Measurements from ENCODE around the gene MUSTN1.

Gene MUSTN1

GRCh38 chr3:52834871-52835501 lies at the start of gene MUSTN1:
Gene MUSTN1, minus strand, starts transcription at chr3:52835019. Its CDS starts 71 bp downstream, at chr3:52834948.
- no peak for DNase-seq

DNA sequence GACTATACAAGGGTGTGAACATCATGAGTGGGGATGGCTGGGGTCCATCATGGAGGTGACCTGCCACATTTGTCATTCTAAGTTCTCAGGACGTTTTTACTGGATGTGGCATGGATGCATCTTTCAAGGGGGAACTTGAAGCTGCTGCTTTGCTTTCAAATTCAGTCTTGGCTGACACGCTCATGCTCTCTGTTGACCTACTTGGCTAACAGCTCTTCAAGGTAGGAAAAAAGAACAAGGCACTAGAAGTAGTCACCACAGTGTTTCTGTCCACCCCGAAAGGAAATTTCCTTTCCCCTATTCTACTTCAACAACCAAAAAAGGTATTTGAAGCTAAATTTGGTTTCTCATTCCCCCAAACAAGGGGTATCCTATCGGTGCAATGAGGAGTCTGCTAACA lies 47.6 kb upstream of the MUSTN1 start:
- DNase-seq, result no peak

GRCh38 chr3:52881871-52882270 lies 47.1 kb upstream of the MUSTN1 start:
- DNase-seq, result no peak

- no peak for DNase-seq
Observed at GRCh38 chr3:52880474-52880873, 45.7 kb upstream of the MUSTN1 start.

GRCh38 chr3:52880047-52880446 lies 45.2 kb upstream of the MUSTN1 start:
- no peak for DNase-seq

DNA sequence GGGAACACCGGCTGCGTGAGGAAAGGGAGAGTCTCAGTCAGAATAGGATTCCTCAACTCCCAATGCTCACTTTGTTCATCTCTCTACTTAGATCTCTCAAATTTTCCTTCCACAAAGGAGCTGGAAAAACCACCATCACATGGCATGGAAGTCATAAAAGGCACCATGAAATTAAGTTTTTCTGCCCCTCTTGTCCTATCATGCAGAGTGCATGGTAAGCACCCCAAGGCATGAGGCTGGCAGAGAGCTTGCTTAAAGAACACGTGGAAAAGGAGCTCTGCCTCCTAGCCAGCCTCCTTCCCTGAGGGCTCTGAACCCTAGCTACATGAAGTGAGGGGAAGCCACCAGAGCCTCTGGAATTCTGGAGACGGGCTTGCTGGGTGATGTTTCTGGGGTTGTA lies 44.8 kb upstream of the MUSTN1 start:
- no peak for DNase-seq

DNA sequence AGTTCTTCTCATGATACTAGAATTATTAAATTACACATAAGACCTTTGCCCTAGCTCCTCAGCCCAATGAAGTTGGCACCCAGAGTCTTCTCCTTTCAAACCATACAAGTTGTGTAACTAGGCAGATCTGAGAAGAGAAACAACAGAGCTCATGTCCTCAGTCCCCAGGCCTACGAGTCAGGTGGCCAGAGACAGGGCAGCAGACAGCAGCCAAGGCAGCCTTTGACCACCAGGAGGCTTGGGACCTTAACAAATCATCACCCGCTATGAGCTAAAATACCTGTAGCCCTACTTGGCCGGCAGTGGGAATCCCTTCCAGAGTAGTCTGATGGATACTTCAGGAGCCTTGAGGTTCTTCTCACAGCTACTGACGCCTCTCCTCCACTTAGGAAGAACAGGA lies 44.3 kb upstream of the MUSTN1 start:
- no peak for DNase-seq

GRCh38 chr3:52877085-52877484 lies 42.3 kb upstream of the MUSTN1 start:
- DNase-seq, result no peak

- no peak for DNase-seq
Observed at GRCh38 chr3:52874864-52875587, 40.2 kb upstream of the MUSTN1 start.

DNA sequence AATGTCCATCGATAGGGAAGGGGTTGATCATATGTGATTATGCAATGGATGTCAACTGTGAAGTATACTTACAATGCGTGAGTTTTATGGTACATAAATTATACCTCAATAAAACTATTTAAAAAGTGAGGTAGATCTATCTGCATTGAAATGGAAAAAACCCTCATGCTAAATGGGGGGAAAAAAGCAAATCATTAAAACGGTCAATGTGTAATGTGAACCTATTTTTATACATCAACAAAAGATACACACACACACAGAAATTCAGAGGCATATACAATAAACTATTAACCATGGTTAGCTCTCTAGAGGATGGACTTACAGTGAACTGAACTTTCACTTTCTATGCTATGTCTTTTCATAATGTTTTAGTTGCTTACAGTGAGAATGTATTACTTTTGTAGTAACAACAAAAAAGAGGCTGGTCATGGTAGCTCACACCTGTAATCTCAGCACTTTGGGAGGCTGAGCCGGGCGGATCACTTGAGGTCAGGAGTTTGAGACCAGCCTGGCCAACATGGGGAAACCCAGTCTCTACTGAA lies 39.4 kb upstream of the MUSTN1 start:
- no peak for DNase-seq

DNA sequence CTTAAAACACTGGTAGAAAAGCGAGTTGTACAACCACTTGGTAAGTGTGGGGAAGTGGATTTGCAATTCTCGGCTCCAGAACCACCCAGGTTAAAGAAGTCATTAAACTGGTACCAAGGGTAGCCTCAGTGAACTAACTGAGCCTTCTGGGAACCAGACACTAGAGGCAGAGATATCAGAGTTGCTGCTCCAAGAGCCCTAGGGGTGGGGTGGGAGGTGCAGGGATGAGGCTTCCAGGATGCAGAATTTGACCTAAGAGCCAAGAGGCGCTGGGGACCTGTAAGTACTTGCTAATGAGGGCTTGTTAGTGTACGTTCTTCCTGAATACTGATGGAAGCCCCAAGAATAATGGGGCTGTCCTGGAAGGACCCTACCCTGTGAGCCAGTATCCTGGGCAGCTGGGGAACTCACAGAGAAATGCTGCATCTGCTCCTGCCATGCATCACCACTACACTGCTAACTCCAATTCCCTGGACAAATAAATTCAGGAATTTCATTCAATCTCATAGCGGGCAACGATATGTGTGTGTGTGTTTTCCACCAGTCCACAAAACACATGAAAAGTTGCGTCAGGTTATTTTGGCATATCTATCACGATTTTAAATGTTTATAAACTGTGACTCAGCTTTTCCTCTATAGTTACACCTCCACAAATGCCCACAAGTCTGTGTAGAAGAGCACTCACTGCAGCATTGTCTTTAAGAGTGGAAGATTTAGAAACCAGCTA lies 38.8 kb upstream of the MUSTN1 start:
- DNase-seq, result no peak

DNA sequence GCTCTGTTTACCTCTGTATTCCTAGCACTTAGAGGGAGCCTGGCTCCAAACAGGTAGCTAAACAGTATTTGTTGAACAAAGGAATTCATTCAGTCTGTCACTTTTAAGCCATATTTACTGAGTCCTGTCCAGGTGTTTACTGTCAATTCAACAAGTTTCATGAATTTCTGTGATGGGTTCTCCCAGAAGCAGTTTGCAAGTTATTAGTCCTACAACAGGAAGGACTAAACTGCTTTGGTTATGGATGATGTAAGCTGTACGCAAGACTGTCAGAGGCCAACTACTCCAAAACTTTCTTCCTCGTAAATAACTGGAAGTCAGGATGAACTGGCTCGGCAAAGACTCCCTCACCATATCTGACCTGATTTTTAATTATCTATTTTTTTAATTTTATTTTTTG lies 37.4 kb upstream of the MUSTN1 start:
- no peak for DNase-seq

DNA sequence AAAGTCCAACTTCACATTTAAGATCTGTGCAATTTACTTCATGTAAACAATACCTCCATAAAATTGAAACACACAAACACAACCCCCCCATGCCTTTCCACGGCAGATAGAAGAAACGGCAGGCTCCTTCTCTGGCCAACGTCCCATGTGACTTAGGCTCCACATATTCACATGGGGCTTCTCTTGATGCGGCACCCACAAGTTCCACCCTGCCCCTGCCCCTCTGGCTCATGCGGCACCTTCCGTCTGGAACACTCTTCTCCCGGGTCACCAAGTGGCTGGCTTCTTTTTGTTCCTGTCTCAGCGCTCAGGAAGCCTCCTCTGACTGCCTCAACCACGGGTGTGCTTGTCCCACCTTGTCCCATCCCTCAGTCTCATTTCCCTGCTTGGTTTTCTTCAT lies 36.9 kb upstream of the MUSTN1 start:
- no peak for DNase-seq

DNA sequence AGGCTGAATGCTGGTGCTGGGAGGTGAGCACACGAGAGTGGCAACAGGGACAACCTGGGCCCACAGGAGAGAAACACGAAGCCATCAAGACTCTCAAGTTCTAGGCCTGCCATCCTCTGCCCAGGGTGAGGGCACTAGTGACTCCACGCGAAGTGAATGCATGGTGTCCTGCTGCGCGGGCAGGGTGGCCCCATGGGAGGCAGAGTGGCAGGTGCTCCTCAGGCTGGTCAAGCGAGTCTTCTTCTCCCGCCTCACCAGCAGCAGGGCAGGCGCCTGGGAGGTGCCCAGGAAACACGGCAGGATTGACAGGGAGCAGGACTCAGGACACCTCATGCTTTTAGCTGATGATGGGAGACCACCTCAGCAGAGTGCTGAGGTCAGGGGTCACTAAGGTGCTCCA lies 35.7 kb upstream of the MUSTN1 start:
- no peak for DNase-seq

- DNase-seq, result no peak
Observed at GRCh38 chr3:52866427-52866826, 31.6 kb upstream of the MUSTN1 start.

GRCh38 chr3:52865994-52866393 lies 31.2 kb upstream of the MUSTN1 start:
- no peak for DNase-seq

- no peak for DNase-seq
Observed at GRCh38 chr3:52860424-52860768, 25.6 kb upstream of the MUSTN1 start.

GRCh38 chr3:52859686-52860423 lies 25.0 kb upstream of the MUSTN1 start:
- DNase-seq, result no peak

- no peak for DNase-seq
Observed at GRCh38 chr3:52857864-52858263, 23.0 kb upstream of the MUSTN1 start.

GRCh38 chr3:52857133-52857532 lies 22.3 kb upstream of the MUSTN1 start:
- DNase-seq, result no peak

- no peak for DNase-seq
Observed at GRCh38 chr3:52856666-52857065, 21.8 kb upstream of the MUSTN1 start.

- DNase-seq, result no peak
Observed at GRCh38 chr3:52854013-52854412, 19.2 kb upstream of the MUSTN1 start.

GRCh38 chr3:52852419-52852818 lies 17.6 kb upstream of the MUSTN1 start:
- no peak for DNase-seq

Measured in RPMI8226 (cell line).